GM21723 (cell line): ENCODE data around the gene PRAME.
"Not testable (repeated sequence)": the region's sequence is repeated elsewhere in the genome, so short reads cannot be mapped to it uniquely, and the experiment has no call there.

Experiments used
- ATAC-seq: cut with Tn5 transposase; IDR thresholded peaks from one replicate; pipeline ENCODE4 v1.9.1; 2021; ENCODE audit warnings: mild to moderate bottlenecking, moderate library complexity; ENCODE audit not compliant: unreplicated experiment

PRAME gene

GRCh38 chr22:22558972-22559603 is at the start of gene PRAME:
PRAME (minus strand) TSS chr22:22559265; CDS start chr22:22556832, 2,433 bp downstream.
- no peak for ATAC-seq

- not testable (repeated sequence) for ATAC-seq
These were observed 49.0 kb upstream of the PRAME start for GRCh38 chr22:22608022-22608421.

GRCh38 chr22:22605074-22605404 is 46.0 kb upstream of the PRAME start:
- ATAC-seq: peak; percentile 70

- peak; percentile 19 for ATAC-seq
These were observed 45.4 kb upstream of the PRAME start for GRCh38 chr22:22604326-22605073.

- no peak for ATAC-seq
These were observed 44.4 kb upstream of the PRAME start for GRCh38 chr22:22603470-22603947.

GRCh38 chr22:22600531-22601261 is 41.6 kb upstream of the PRAME start:
- no peak for ATAC-seq

- no peak for ATAC-seq
These were observed 40.2 kb upstream of the PRAME start for GRCh38 chr22:22599248-22599647.

GRCh38 chr22:22598144-22598543 is 39.1 kb upstream of the PRAME start:
- no peak for ATAC-seq

GRCh38 chr22:22595001-22595835 is 36.2 kb upstream of the PRAME start:
- ATAC-seq: no peak

- ATAC-seq: no peak
These were observed 35.0 kb upstream of the PRAME start for GRCh38 chr22:22593964-22594656.

- ATAC-seq: no peak
These were observed 34.2 kb upstream of the PRAME start for GRCh38 chr22:22593250-22593649.

- ATAC-seq: no peak
These were observed 32.6 kb upstream of the PRAME start for GRCh38 chr22:22591348-22592299.

GRCh38 chr22:22590136-22590891 is 31.2 kb upstream of the PRAME start:
- ATAC-seq: no peak

GRCh38 chr22:22588485-22589164 is 29.6 kb upstream of the PRAME start:
- no peak for ATAC-seq

GRCh38 chr22:22587577-22588188 is 28.6 kb upstream of the PRAME start:
- no peak for ATAC-seq

- no peak for ATAC-seq
These were observed 25.7 kb upstream of the PRAME start for GRCh38 chr22:22584722-22585121.

- ATAC-seq: no peak
These were observed 24.0 kb upstream of the PRAME start for GRCh38 chr22:22583030-22583429.
